Mesodermal cell (in vitro differentiated cells): ENCODE data around the gene CLNK.

Experiments used
- H3K27ac ChIP-seq: 2 replicates; pipeline ENCODE4 v1.7.0; 2013; ENCODE audit warnings: mild to moderate bottlenecking, low read depth, low read length, moderate library complexity; ENCODE audit not compliant: severe bottlenecking
- H3K36me3 ChIP-seq: 2 replicates; pipeline ENCODE4 v1.7.1; 2013; ENCODE audit warnings: mild to moderate bottlenecking, low read length, moderate library complexity; ENCODE audit not compliant: control insufficient read depth, insufficient read depth
- H3K4me1 ChIP-seq: one replicate; pipeline ENCODE4 v1.7.1; 2013; ENCODE audit warnings: mild to moderate bottlenecking, low read length; ENCODE audit not compliant: insufficient read depth, control insufficient read depth, poor library complexity, severe bottlenecking
- H3K4me3 ChIP-seq: 2 replicates; pipeline ENCODE4 v1.7.0; 2013; ENCODE audit warnings: low read length, control low read depth, mild to moderate bottlenecking; ENCODE audit not compliant: insufficient read depth, poor library complexity, severe bottlenecking; ENCODE audit errors: extremely low read depth
- H3K9me3 ChIP-seq: 2 replicates; pipeline ENCODE4 v1.7.1; 2013; ENCODE audit warnings: mild to moderate bottlenecking, low read length, moderate library complexity; ENCODE audit not compliant: control insufficient read depth
- WGBS, 2 experiments: methylation state at CpG; one replicate each; pipeline ENCODE4 v1.1.5; 2013; ENCODE audit warnings: missing lambda C conversion rate in 2 of 2; ENCODE audit not compliant: insufficient coverage in 2 of 2; 5-methylcytosine and 5-hydroxymethylcytosine counted together

CLNK gene

GRCh38 chr4:10687526-10687925 lies 3.0 kb upstream of the CLNK start:
- H3K27ac ChIP-seq: no peak overlapping the region
- WGBS, 2 experiments: 79 to 85% methylated on average over 3 of the region's 5 CpGs
- H3K9me3 ChIP-seq: no peaks in the 10 kb centered on the region
- peaks cover 4% of the 10 kb centered on the region for H3K4me1 ChIP-seq
- H3K4me3 ChIP-seq: no peak overlapping the region
- H3K36me3 ChIP-seq: no peaks in the 10 kb centered on the region

- Histone ChIP-seq H3K9me3 (no peaks in the 10 kb centered on the region), H3K27ac (no peak overlapping the region), H3K36me3 (no peaks in the 10 kb centered on the region), H3K4me1 (peaks cover 4% of the 10 kb centered on the region), H3K4me3 (no peak overlapping the region)
- 86 to 93% methylated on average over 2 of the region's 3 CpGs for WGBS, 2 experiments
These were observed 2.2 kb downstream of the CLNK start for GRCh38 chr4:10682397-10682796.

- no peaks in the 10 kb centered on the region for H3K9me3 ChIP-seq
- no peaks in the 10 kb centered on the region for H3K4me1 ChIP-seq
- H3K4me3 ChIP-seq: no peak overlapping the region
- 83 to 100% methylated on average over 1 to 3 of the region's 5 CpGs for WGBS, 2 experiments
- no peaks in the 10 kb centered on the region for H3K36me3 ChIP-seq
- no peak overlapping the region for H3K27ac ChIP-seq
These were observed 6.6 kb downstream of the CLNK start for GRCh38 chr4:10677796-10678497.

- Histone ChIP-seq H3K9me3 (no peaks in the 10 kb centered on the region), H3K4me1 (no peaks in the 10 kb centered on the region), H3K27ac (no peak overlapping the region), H3K4me3 (no peak overlapping the region), H3K36me3 (no peaks in the 10 kb centered on the region)
- WGBS, 2 experiments: 75 to 89% methylated on average over 2 to 4 of the region's 5 CpGs
These were observed 10.7 kb downstream of the CLNK start for GRCh38 chr4:10673817-10674369.

- Histone ChIP-seq H3K4me3 (no peak overlapping the region), H3K9me3 (no peaks in the 10 kb centered on the region), H3K27ac (no peak overlapping the region), H3K36me3 (no peaks in the 10 kb centered on the region), H3K4me1 (no peaks in the 10 kb centered on the region)
- 80% methylated on average over 1 of the region's 3 CpGs; no CpG with 5 or more reads in 1 of the 2 experiments for WGBS, 2 experiments
These were observed 12.2 kb downstream of the CLNK start for GRCh38 chr4:10672379-10672778.

- H3K27ac ChIP-seq: no peak overlapping the region
- H3K9me3 ChIP-seq: no peaks in the 10 kb centered on the region
- no peak overlapping the region for H3K4me3 ChIP-seq
- 83 to 100% methylated on average over 2 to 6 of the region's 8 CpGs for WGBS, 2 experiments
- no peaks in the 10 kb centered on the region for H3K4me1 ChIP-seq
- H3K36me3 ChIP-seq: no peaks in the 10 kb centered on the region
These were observed 12.8 kb downstream of the CLNK start for GRCh38 chr4:10671799-10672198.

GRCh38 chr4:10671366-10671765 lies 13.2 kb downstream of the CLNK start:
- no peak overlapping the region for H3K4me3 ChIP-seq
- H3K27ac ChIP-seq: no peak overlapping the region
- H3K36me3 ChIP-seq: no peaks in the 10 kb centered on the region
- WGBS, 2 experiments: 83% methylated on average over 1 of the region's 1 CpG; no CpG with 5 or more reads in 1 of the 2 experiments
- H3K9me3 ChIP-seq: no peaks in the 10 kb centered on the region
- H3K4me1 ChIP-seq: no peaks in the 10 kb centered on the region

GRCh38 chr4:10670321-10670720 lies 14.2 kb downstream of the CLNK start:
- 86 to 100% methylated on average over 1 to 2 of the region's 3 CpGs for WGBS, 2 experiments
- Histone ChIP-seq H3K36me3 (no peaks in the 10 kb centered on the region), H3K27ac (no peak overlapping the region), H3K4me3 (no peak overlapping the region), H3K4me1 (no peaks in the 10 kb centered on the region), H3K9me3 (no peaks in the 10 kb centered on the region)

- H3K27ac ChIP-seq: no peak overlapping the region
These were observed 16.8 kb downstream of the CLNK start for GRCh38 chr4:10667701-10668326.

GRCh38 chr4:10666616-10667015 lies 18.0 kb downstream of the CLNK start:
- no peak overlapping the region for H3K27ac ChIP-seq
- H3K4me3 ChIP-seq: no peak overlapping the region
- WGBS, 2 experiments: 68 to 80% methylated on average over 4 to 6 of the region's 6 CpGs
- peaks cover 3% of the 10 kb centered on the region for H3K9me3 ChIP-seq
- no peaks in the 10 kb centered on the region for H3K36me3 ChIP-seq
- H3K4me1 ChIP-seq: peaks cover 6% of the 10 kb centered on the region

More at GRCh38 chr4:10667701-10668326, 16.8 kb downstream of the CLNK start:
- H3K4me1 ChIP-seq: peaks cover 6% of the 10 kb centered on the region
- H3K9me3 ChIP-seq: peaks cover 2% of the 10 kb centered on the region
- WGBS, 2 experiments: 90 to 91% methylated on average over 8 to 9 of the region's 10 CpGs
- H3K36me3 ChIP-seq: no peaks in the 10 kb centered on the region
- no peak overlapping the region for H3K4me3 ChIP-seq

- Histone ChIP-seq H3K36me3 (no peaks in the 10 kb centered on the region), H3K4me3 (no peak overlapping the region), H3K4me1 (peaks cover 6% of the 10 kb centered on the region), H3K9me3 (peaks cover 3% of the 10 kb centered on the region), H3K27ac (no peak overlapping the region)
- 73 to 86% methylated on average over 4 of the region's 5 CpGs for WGBS, 2 experiments
These were observed 20.2 kb downstream of the CLNK start for GRCh38 chr4:10664408-10664807.
